H9 (cell line): ENCODE measurements around the gene CHORDC1. TPM values are rescaled to one million over a fixed set of nuclear protein-coding genes. Genes with fewer than 3 reads are reported as not detected.

Experiments used
- DNase-seq: peaks from one replicate; pipeline ENCODE4 v3.0.0-alpha.2; 2017
- H2AFZ ChIP-seq: one replicate; pipeline ENCODE4 v1.6.1; 2013; ENCODE audit warnings: mild to moderate bottlenecking, low read length, control low read depth, moderate library complexity
- H2AK5ac ChIP-seq: 2 replicates; pipeline ENCODE4 v1.6.1; 2013; ENCODE audit warnings: low read length, control low read depth, mixed read lengths; ENCODE audit not compliant: insufficient read length
- H2BK120ac ChIP-seq: one replicate; pipeline ENCODE4 v1.6.1; 2013; ENCODE audit warnings: low read depth, mild to moderate bottlenecking, low read length, control low read depth, inconsistent platforms; ENCODE audit not compliant: poor library complexity, severe bottlenecking
- H2BK12ac ChIP-seq: 2 replicates; pipeline ENCODE4 v1.6.1; 2013; ENCODE audit warnings: low read length, control low read depth, mixed read lengths, low read depth; ENCODE audit not compliant: insufficient read length
- H2BK15ac ChIP-seq: 2 replicates; pipeline ENCODE4 v1.6.1; 2013; ENCODE audit warnings: low read depth, low read length, control low read depth
- H2BK20ac ChIP-seq: one replicate; pipeline ENCODE4 v1.6.1; 2013; ENCODE audit warnings: low read depth, mild to moderate bottlenecking, low read length, control low read depth, inconsistent platforms; ENCODE audit not compliant: poor library complexity, severe bottlenecking
- H2BK5ac ChIP-seq: 2 replicates; pipeline ENCODE4 v1.6.1; 2013; ENCODE audit warnings: low read length, control low read depth, mixed read lengths; ENCODE audit not compliant: insufficient read length
- H3K14ac ChIP-seq: 2 replicates; pipeline ENCODE4 v1.6.1; 2013; ENCODE audit warnings: low read length, control low read depth; ENCODE audit not compliant: insufficient read depth
- H3K18ac ChIP-seq: 2 replicates; pipeline ENCODE4 v1.6.1; 2013; ENCODE audit warnings: low read depth, mild to moderate bottlenecking, mixed read lengths, low read length, control low read depth; ENCODE audit not compliant: insufficient read length
- H3K23ac ChIP-seq: 2 replicates; pipeline ENCODE4 v1.6.1; 2013; ENCODE audit warnings: low read length, control low read depth, mixed read lengths, low read depth; ENCODE audit not compliant: insufficient read length
- H3K23me2 ChIP-seq: 2 replicates; pipeline ENCODE4 v1.6.1; 2013; ENCODE audit warnings: low read depth, mild to moderate bottlenecking, mixed read lengths, low read length, control low read depth; ENCODE audit not compliant: insufficient read length, poor library complexity, severe bottlenecking
- H3K27ac ChIP-seq: 2 replicates; pipeline ENCODE4 v1.5.1; 2013; ENCODE audit warnings: low read length, control low read depth, mixed read lengths, low read depth; ENCODE audit not compliant: insufficient read length
- H3K27me3 ChIP-seq: 2 replicates; pipeline ENCODE4 v1.6.1; 2013; ENCODE audit warnings: low read length, control low read depth, inconsistent platforms; ENCODE audit not compliant: insufficient read depth
- H3K4ac ChIP-seq: 2 replicates; pipeline ENCODE4 v1.6.1; 2013; ENCODE audit warnings: low read depth, mild to moderate bottlenecking, control low read depth, inconsistent platforms, low read length, moderate library complexity
- H3K4me1 ChIP-seq: 2 replicates; pipeline ENCODE4 v1.6.1; 2013; ENCODE audit warnings: low read length, control low read depth, inconsistent platforms; ENCODE audit not compliant: insufficient read depth
- H3K4me2 ChIP-seq: 2 replicates; pipeline ENCODE4 v1.6.1; 2013; ENCODE audit warnings: low read length, control low read depth, mixed read lengths; ENCODE audit not compliant: insufficient read length, insufficient read depth
- H3K56ac ChIP-seq: 2 replicates; pipeline ENCODE4 v1.6.1; 2013; ENCODE audit warnings: low read depth, mild to moderate bottlenecking, mixed read lengths, low read length, control low read depth; ENCODE audit not compliant: insufficient read length
- H3K79me1 ChIP-seq: 2 replicates; pipeline ENCODE4 v1.6.1; 2013; ENCODE audit warnings: low read depth, mild to moderate bottlenecking, moderate library complexity, low read length, control low read depth, inconsistent platforms; ENCODE audit not compliant: insufficient read depth, poor library complexity, severe bottlenecking
- H3K79me2 ChIP-seq: 2 replicates; pipeline ENCODE4 v1.6.1; 2013; ENCODE audit warnings: low read length, control low read depth, inconsistent platforms; ENCODE audit not compliant: insufficient read depth
- H3K9ac ChIP-seq: 2 replicates; pipeline ENCODE4 v1.6.1; 2013; ENCODE audit warnings: low read length, control low read depth, mixed read lengths; ENCODE audit not compliant: insufficient read length; ENCODE audit errors: extremely low read depth
- H3K9me3 ChIP-seq: one replicate; pipeline ENCODE4 v1.6.1; 2013; ENCODE audit warnings: low read depth, low read length, inconsistent platforms; ENCODE audit not compliant: control insufficient read depth
- H3T11ph ChIP-seq: one replicate; pipeline ENCODE4 v1.6.1; 2013; ENCODE audit warnings: mild to moderate bottlenecking, low read length, control low read depth, inconsistent platforms
- H4K20me1 ChIP-seq: one replicate; pipeline ENCODE4 v1.6.1; 2013; ENCODE audit not compliant: control insufficient read depth, insufficient read length, insufficient read depth
- H4K5ac ChIP-seq: 2 replicates; pipeline ENCODE4 v1.6.1; 2013; ENCODE audit warnings: low read depth, mild to moderate bottlenecking, mixed read lengths, low read length, control low read depth; ENCODE audit not compliant: insufficient read length
- H4K8ac ChIP-seq: replicated peaks from 2 replicates; pipeline ENCODE4 v1.6.1; 2013; ENCODE audit warnings: low read length, control low read depth, mixed read lengths, low read depth; ENCODE audit not compliant: insufficient read length
- H4K91ac ChIP-seq: 2 replicates; pipeline ENCODE4 v1.6.1; 2013; ENCODE audit warnings: low read depth, mild to moderate bottlenecking, moderate library complexity, mixed read lengths, low read length, control low read depth; ENCODE audit not compliant: insufficient read length
- H3K27ac Mint-ChIP-seq, 3 experiments: 2 replicates in 2 of 3; 3 replicates in 1 of 3; pipeline ENCODE4 v1.8.0; 2020 to 2021; ENCODE audit warnings: mixed read lengths in 3 of 3, mild to moderate bottlenecking in 1 of 3, moderate library complexity in 1 of 3
- H3K27me3 Mint-ChIP-seq: 2 replicates; pipeline ENCODE4 v1.8.0; 2021; ENCODE audit warnings: low read depth, mild to moderate bottlenecking, moderate library complexity, mixed read lengths
- H3K36me3 Mint-ChIP-seq, 3 experiments: 2 replicates in 2 of 3; 3 replicates in 1 of 3; pipeline ENCODE4 v1.8.0; 2020 to 2021; ENCODE audit warnings: low read depth in 3 of 3, mixed read lengths in 3 of 3; ENCODE audit not compliant: insufficient read depth in 1 of 3
- H3K4me1 Mint-ChIP-seq, 2 experiments: 2 replicates each; pipeline ENCODE4 v1.8.0; 2020; ENCODE audit warnings: mixed read lengths in 2 of 2
- H3K4me3 Mint-ChIP-seq, 2 experiments: 2 replicates in 1 of 2; 3 replicates in 1 of 2; pipeline ENCODE4 v1.8.0; 2020 to 2021; ENCODE audit warnings: mild to moderate bottlenecking in 2 of 2, mixed read lengths in 2 of 2, moderate library complexity in 1 of 2
- H3K9me3 Mint-ChIP-seq, 2 experiments: 2 replicates in 1 of 2; 3 replicates in 1 of 2; pipeline ENCODE4 v1.8.0; 2020; ENCODE audit warnings: mild to moderate bottlenecking in 2 of 2, mixed read lengths in 2 of 2, moderate library complexity in 1 of 2
- WGBS: extraction: QIAGEN DNeasy Blood & Tissue Kit; methylation state at CpG from one replicate; pipeline ENCODE4 v1.1.7; 2013; ENCODE audit warnings: missing lambda C conversion rate, low lambda C conversion rate, mixed read lengths; ENCODE audit not compliant: insufficient read length; ENCODE audit errors: extremely low coverage; 5-methylcytosine and 5-hydroxymethylcytosine counted together
- total RNA-seq: library from RNA; stranded (reverse); gene quantifications from 2 replicates; pipeline ENCODE4 v1.2.1, GENCODE V29; 2021
- TF ChIP-seq, protein P1 (sequence below): fragments of 200-600 bp; sonication (generic); conservative IDR thresholded peaks from 3 replicates; pipeline ENCODE4 v1.8.0; 2021; ENCODE audit warnings: antibody characterized with exemption, mild to moderate bottlenecking

Gene CHORDC1
- total RNA-seq, 1 experiment from 2014 or later = 77.7 TPM

DNA sequence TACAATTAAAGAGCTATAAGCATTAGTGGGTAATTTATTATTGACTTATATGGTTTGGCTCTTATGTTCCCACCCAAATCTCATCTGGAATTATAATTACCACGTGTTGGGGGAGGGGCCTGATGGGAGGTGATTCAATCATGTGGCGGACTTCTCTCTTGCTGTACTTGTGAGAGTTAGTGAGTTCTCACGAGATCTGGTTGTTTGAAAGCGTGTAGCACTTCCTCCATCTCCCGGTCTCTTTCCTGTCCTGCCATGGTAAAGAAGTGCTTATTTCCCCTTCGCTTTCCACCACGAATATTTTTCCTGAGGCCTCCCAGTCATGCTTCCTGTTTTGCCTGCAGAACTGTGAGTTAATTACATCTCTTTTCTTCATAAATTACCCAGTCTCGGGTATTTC lies 28.1 kb upstream of the CHORDC1 start:
- H3K27ac ChIP-seq = no peak overlapping the region
- no peak overlapping the region for H2BK120ac ChIP-seq
- no peaks in the 10 kb centered on the region for H3K9me3 ChIP-seq
- no peaks in the 10 kb centered on the region for H4K20me1 ChIP-seq
- no peak for DNase-seq
- Mint-ChIP-seq H3K9me3 (peaks cover 0 to 3% of the 10 kb centered on the region in 2 experiments; a peak in 1 of 5 replicates), H3K27ac (no peak overlapping the region), H3K36me3 (no peaks in the 10 kb centered on the region; a peak in 2 of 7 replicates), H3K27me3 (no peaks in the 10 kb centered on the region; the same call in 1 of the 2 replicates), H3K4me1 (0 out of 4 replicates have a peak, but pooled peaks cover 0 to 4% of the 10 kb centered on the region in 2 experiments), H3K4me3 (no peak overlapping the region)
- no peak overlapping the region for H3K4me2 ChIP-seq
- no peak overlapping the region for H4K91ac ChIP-seq
- H3K4me1 ChIP-seq = no peaks in the 10 kb centered on the region
- H2AFZ ChIP-seq = no peak overlapping the region
- H2BK15ac ChIP-seq = no peak overlapping the region
- no peak overlapping the region for H3K9ac ChIP-seq
- H2BK5ac ChIP-seq = no peak overlapping the region
- WGBS = no CpG with 5 or more reads among the region's 8 CpGs
- H4K8ac ChIP-seq = no peak overlapping the region
- no peak overlapping the region for H2AK5ac ChIP-seq
- H3K14ac ChIP-seq = no peak overlapping the region
- H2BK20ac ChIP-seq = no peak overlapping the region
- no peak overlapping the region for H3K56ac ChIP-seq
- H3K27me3 ChIP-seq = no peaks in the 10 kb centered on the region
- no peak overlapping the region for H3T11ph ChIP-seq
- H3K23ac ChIP-seq = no peak overlapping the region
- H2BK12ac ChIP-seq = no peak overlapping the region
- H3K23me2 ChIP-seq = no peaks in the 10 kb centered on the region
- H3K79me1 ChIP-seq = no peaks in the 10 kb centered on the region
- no peaks in the 10 kb centered on the region for H3K79me2 ChIP-seq
- TF ChIP-seq, protein P1, sequence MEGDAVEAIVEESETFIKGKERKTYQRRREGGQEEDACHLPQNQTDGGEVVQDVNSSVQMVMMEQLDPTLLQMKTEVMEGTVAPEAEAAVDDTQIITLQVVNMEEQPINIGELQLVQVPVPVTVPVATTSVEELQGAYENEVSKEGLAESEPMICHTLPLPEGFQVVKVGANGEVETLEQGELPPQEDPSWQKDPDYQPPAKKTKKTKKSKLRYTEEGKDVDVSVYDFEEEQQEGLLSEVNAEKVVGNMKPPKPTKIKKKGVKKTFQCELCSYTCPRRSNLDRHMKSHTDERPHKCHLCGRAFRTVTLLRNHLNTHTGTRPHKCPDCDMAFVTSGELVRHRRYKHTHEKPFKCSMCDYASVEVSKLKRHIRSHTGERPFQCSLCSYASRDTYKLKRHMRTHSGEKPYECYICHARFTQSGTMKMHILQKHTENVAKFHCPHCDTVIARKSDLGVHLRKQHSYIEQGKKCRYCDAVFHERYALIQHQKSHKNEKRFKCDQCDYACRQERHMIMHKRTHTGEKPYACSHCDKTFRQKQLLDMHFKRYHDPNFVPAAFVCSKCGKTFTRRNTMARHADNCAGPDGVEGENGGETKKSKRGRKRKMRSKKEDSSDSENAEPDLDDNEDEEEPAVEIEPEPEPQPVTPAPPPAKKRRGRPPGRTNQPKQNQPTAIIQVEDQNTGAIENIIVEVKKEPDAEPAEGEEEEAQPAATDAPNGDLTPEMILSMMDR = no peak
- no peak overlapping the region for H4K5ac ChIP-seq
- H3K4ac ChIP-seq = no peak overlapping the region
- no peak overlapping the region for H3K18ac ChIP-seq
